Caco-2 (cell line): ENCODE results near the gene CXCL5. TPM values are rescaled to one million over a fixed set of nuclear protein-coding genes. Genes with fewer than 3 reads are reported as not detected.

Source experiments
- BruUV-seq: library from RNA; stranded (reverse); fragments of 400-500 nt; replicated peaks from 2 replicates; lab custom pipeline; 2021; lab: Mats Ljungman, UMichigan
- CTCF ChIA-PET: fragments of 300-600 bp; sonication (Branson Sonifier 250); formaldehyde crosslinking; loops from one replicate; lab custom pipeline; 2022; ENCODE audit warnings: antibody characterized with exemption; lab: Charles Lee
- POLR2A ChIA-PET: fragments of 300-600 bp; sonication (Branson Sonifier 250); formaldehyde crosslinking; loops from one replicate; lab custom pipeline; 2022; ENCODE audit warnings: antibody characterized with exemption; lab: Charles Lee
- DNase-seq, 2 experiments: peaks; one replicate each; pipeline versions ENCODE4 v3.0.0 to v3.0.0-alpha.2; 2020 to 2022
- H3K27me3 ChIP-seq: replicated peaks from 2 replicates; pipeline ENCODE4 v1.6.0; 2011; ENCODE audit warnings: low read length; ENCODE audit not compliant: control insufficient read depth, insufficient read depth
- H3K36me3 ChIP-seq: 2 replicates; pipeline ENCODE4 v1.5.1; 2011; ENCODE audit warnings: low read length; ENCODE audit not compliant: control insufficient read depth, insufficient read depth
- H3K4me1 ChIP-seq: fragments of 250-450 bp; sonication (Bioruptor Pico); 2 replicates; pipeline ENCODE4 v1.5.1; 2020; ENCODE audit warnings: mild to moderate bottlenecking
- H3K4me3 ChIP-seq: 2 replicates; pipeline ENCODE4 v1.5.1; 2011; ENCODE audit warnings: low read depth, mild to moderate bottlenecking, control low read depth, low read length
- H3K9me3 ChIP-seq: fragments of 250-450 bp; sonication (Bioruptor Pico); 2 replicates; pipeline ENCODE4 v1.5.1; 2020; ENCODE audit warnings: mild to moderate bottlenecking, moderate library complexity
- H3K27ac Mint-ChIP-seq: one replicate; pipeline ENCODE4 v1.8.0; 2022; ENCODE audit warnings: mixed read lengths; ENCODE audit not compliant: unreplicated experiment
- H3K27me3 Mint-ChIP-seq: one replicate; pipeline ENCODE4 v1.8.0; 2022; ENCODE audit warnings: mixed read lengths; ENCODE audit not compliant: insufficient read depth, unreplicated experiment
- H3K36me3 Mint-ChIP-seq: one replicate; pipeline ENCODE4 v1.8.0; 2022; ENCODE audit warnings: mild to moderate bottlenecking, mixed read lengths; ENCODE audit not compliant: insufficient read depth, unreplicated experiment
- H3K4me1 Mint-ChIP-seq: one replicate; pipeline ENCODE4 v1.8.0; 2022; ENCODE audit warnings: low read depth, mixed read lengths; ENCODE audit not compliant: unreplicated experiment
- H3K4me3 Mint-ChIP-seq: one replicate; pipeline ENCODE4 v1.8.0; 2022; ENCODE audit warnings: mild to moderate bottlenecking, moderate library complexity, mixed read lengths; ENCODE audit not compliant: unreplicated experiment
- H3K9me3 Mint-ChIP-seq: one replicate; pipeline ENCODE4 v1.8.0; 2022; ENCODE audit warnings: mixed read lengths; ENCODE audit not compliant: unreplicated experiment
- intact Hi-C: fragments of 100-400 bp; cut with micrococcal nuclease; formaldehyde crosslinking; loops from one replicate; pipeline ENCODE4 v1.10.0; 2022; ENCODE audit not compliant: unreplicated experiment
- total RNA-seq: library from RNA; stranded (reverse); gene quantifications from 2 replicates; pipeline ENCODE4 v1.2.3, GENCODE V29; 2022
- TF ChIP-seq, protein P1 (sequence below), 2 experiments: fragments of 200-600 bp in 1 of 2; IDR thresholded peaks; 1 replicate in 1 of 2; 2 replicates in 1 of 2; pipeline versions ENCODE4 v1.5.1 to v1.8.0; 2011 to 2022; ENCODE audit warnings: antibody characterized with exemption in 1 of 2, control low read depth in 1 of 2, inconsistent platforms in 1 of 2, low read depth in 1 of 2, low read length in 1 of 2, mild to moderate bottlenecking in 1 of 2, moderate library complexity in 1 of 2; ENCODE audit not compliant: insufficient read depth in 1 of 2, severe bottlenecking in 1 of 2, unreplicated experiment in 1 of 2

CXCL5 gene
- total RNA-seq, 1 experiment from 2014 or later: not detected

GRCh38 chr4:73992050-73992449 lies 6.4 kb downstream of the CXCL5 start:
- Mint-ChIP-seq H3K27ac (no peak overlapping the region), H3K4me1 (peaks cover 4% of the 10 kb centered on the region), H3K4me3 (no peak overlapping the region), H3K27me3 (no peaks in the 10 kb centered on the region), H3K36me3 (no peaks in the 10 kb centered on the region), H3K9me3 (no peaks in the 10 kb centered on the region)
- Histone ChIP-seq H3K27me3 (no peaks in the 10 kb centered on the region), H3K36me3 (no peaks in the 10 kb centered on the region), H3K4me1 (no peaks in the 10 kb centered on the region), H3K4me3 (no peak overlapping the region), H3K9me3 (no peaks in the 10 kb centered on the region)
- TF ChIP-seq, protein P1, sequence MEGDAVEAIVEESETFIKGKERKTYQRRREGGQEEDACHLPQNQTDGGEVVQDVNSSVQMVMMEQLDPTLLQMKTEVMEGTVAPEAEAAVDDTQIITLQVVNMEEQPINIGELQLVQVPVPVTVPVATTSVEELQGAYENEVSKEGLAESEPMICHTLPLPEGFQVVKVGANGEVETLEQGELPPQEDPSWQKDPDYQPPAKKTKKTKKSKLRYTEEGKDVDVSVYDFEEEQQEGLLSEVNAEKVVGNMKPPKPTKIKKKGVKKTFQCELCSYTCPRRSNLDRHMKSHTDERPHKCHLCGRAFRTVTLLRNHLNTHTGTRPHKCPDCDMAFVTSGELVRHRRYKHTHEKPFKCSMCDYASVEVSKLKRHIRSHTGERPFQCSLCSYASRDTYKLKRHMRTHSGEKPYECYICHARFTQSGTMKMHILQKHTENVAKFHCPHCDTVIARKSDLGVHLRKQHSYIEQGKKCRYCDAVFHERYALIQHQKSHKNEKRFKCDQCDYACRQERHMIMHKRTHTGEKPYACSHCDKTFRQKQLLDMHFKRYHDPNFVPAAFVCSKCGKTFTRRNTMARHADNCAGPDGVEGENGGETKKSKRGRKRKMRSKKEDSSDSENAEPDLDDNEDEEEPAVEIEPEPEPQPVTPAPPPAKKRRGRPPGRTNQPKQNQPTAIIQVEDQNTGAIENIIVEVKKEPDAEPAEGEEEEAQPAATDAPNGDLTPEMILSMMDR (IDR thresholded peaks at IDR 0.05; ENCODE audit: insufficient read depth in 1 of 2, low read depth in 1 of 2, low read length in 1 of 2, severe bottlenecking in 1 of 2, unreplicated experiment in 1 of 2): no peak
- no peak for DNase-seq
- CTCF ChIA-PET: no interaction called here
- intact Hi-C loops: no loop called here
- no TSS peak for BruUV-seq
- POLR2A ChIA-PET: no interaction called here

- BruUV-seq: no TSS peak
- Histone ChIP-seq H3K4me1 (no peaks in the 10 kb centered on the region), H3K4me3 (no peak overlapping the region), H3K9me3 (no peaks in the 10 kb centered on the region), H3K27me3 (no peaks in the 10 kb centered on the region), H3K36me3 (no peaks in the 10 kb centered on the region)
- H3K4me1 Mint-ChIP-seq: peaks cover 4% of the 10 kb centered on the region
- POLR2A ChIA-PET: no interaction called here
- CTCF ChIA-PET: no interaction called here
- TF ChIP-seq, protein P1 (IDR thresholded peaks at IDR 0.05; ENCODE audit: insufficient read depth in 1 of 2, low read depth in 1 of 2, low read length in 1 of 2, severe bottlenecking in 1 of 2, unreplicated experiment in 1 of 2): no peak
- H3K36me3 Mint-ChIP-seq: no peaks in the 10 kb centered on the region
- no peak overlapping the region for H3K4me3 Mint-ChIP-seq
- intact Hi-C loops: no loop called here
- no peaks in the 10 kb centered on the region for H3K27me3 Mint-ChIP-seq
- DNase-seq: no peak
- H3K9me3 Mint-ChIP-seq: no peaks in the 10 kb centered on the region
- H3K27ac Mint-ChIP-seq: no peak overlapping the region
Observed at GRCh38 chr4:73991742-73992000, 6.8 kb downstream of the CXCL5 start.

- Histone ChIP-seq H3K4me3 (no peak overlapping the region), H3K9me3 (no peaks in the 10 kb centered on the region), H3K27me3 (no peaks in the 10 kb centered on the region), H3K4me1 (no peaks in the 10 kb centered on the region), H3K36me3 (no peaks in the 10 kb centered on the region)
- TF ChIP-seq, protein P1 (IDR thresholded peaks at IDR 0.05; ENCODE audit: insufficient read depth in 1 of 2, low read depth in 1 of 2, low read length in 1 of 2, severe bottlenecking in 1 of 2, unreplicated experiment in 1 of 2): no peak
- no peak overlapping the region for H3K27ac Mint-ChIP-seq
- H3K4me1 Mint-ChIP-seq: peaks cover 4% of the 10 kb centered on the region
- ChIA-PET CTCF (no interaction called here), POLR2A (no interaction called here)
- intact Hi-C loops: no loop called here
- DNase-seq: no peak
- no peaks in the 10 kb centered on the region for H3K36me3 Mint-ChIP-seq
- no TSS peak for BruUV-seq
- no peaks in the 10 kb centered on the region for H3K27me3 Mint-ChIP-seq
- no peaks in the 10 kb centered on the region for H3K9me3 Mint-ChIP-seq
- no peak overlapping the region for H3K4me3 Mint-ChIP-seq
Observed at GRCh38 chr4:73990988-73991741, 7.3 kb downstream of the CXCL5 start.
